Activated CD8-positive, alpha-beta memory T cell treated with anti-CD3 and anti-CD28 coated beads, Interleukin-2, amount 50 U/mL, for 48 hours (primary cell): Measurements from ENCODE around the gene DKK3.
A peak's percentile ranks its signal among the peaks of the same experiment; 100 is the strongest.

Source experiments
- DNase-seq: peaks from one replicate; pipeline ENCODE4 v3.0.0-alpha.2; 2020

The DKK3 gene

GRCh38 chr11:12003336-12003735, 5.1 kb downstream of the DKK3 start:
- no peak for DNase-seq

- DNase-seq: no peak
Observed at GRCh38 chr11:12001186-12001585, 7.2 kb downstream of the DKK3 start.

- DNase-seq: no peak
Observed at GRCh38 chr11:11998091-11998781, 10.2 kb downstream of the DKK3 start.

GRCh38 chr11:11997049-11997322, 11.4 kb downstream of the DKK3 start:
- no peak for DNase-seq

- no peak for DNase-seq
Observed at GRCh38 chr11:11996321-11997048, 11.9 kb downstream of the DKK3 start.

GRCh38 chr11:11995601-11996000, 12.8 kb downstream of the DKK3 start:
- DNase-seq: no peak

GRCh38 chr11:11993839-11994238, 14.6 kb downstream of the DKK3 start:
- DNase-seq: no peak

- no peak for DNase-seq
Observed at GRCh38 chr11:11992257-11993212, 15.9 kb downstream of the DKK3 start.

GRCh38 chr11:11989774-11990744, 18.4 kb downstream of the DKK3 start:
- DNase-seq: no peak

GRCh38 chr11:11988681-11989261, 19.7 kb downstream of the DKK3 start:
- DNase-seq: no peak

GRCh38 chr11:11988099-11988651, 20.3 kb downstream of the DKK3 start:
- peak; percentile 26 for DNase-seq

GRCh38 chr11:11987503-11988022, 20.9 kb downstream of the DKK3 start:
- DNase-seq: peak; percentile 28

GRCh38 chr11:11985954-11986949, 22.2 kb downstream of the DKK3 start:
- DNase-seq: no peak

- no peak for DNase-seq
Observed at GRCh38 chr11:11985016-11985715, 23.3 kb downstream of the DKK3 start.

GRCh38 chr11:11984563-11984962, 23.9 kb downstream of the DKK3 start:
- DNase-seq: no peak

GRCh38 chr11:11983427-11983826, 25.0 kb downstream of the DKK3 start:
- peak; percentile 32 for DNase-seq

GRCh38 chr11:11982975-11983374, 25.5 kb downstream of the DKK3 start:
- peak; percentile 10 for DNase-seq

GRCh38 chr11:11982461-11982860, 26.0 kb downstream of the DKK3 start:
- no peak for DNase-seq

- peak; percentile 26 for DNase-seq
Observed at GRCh38 chr11:11981840-11982239, 26.6 kb downstream of the DKK3 start.
